Muscle of leg (tissue), 11 donors: ENCODE results near the gene ABHD17B. TPM values are rescaled to one million over a fixed set of nuclear protein-coding genes. Genes with fewer than 3 reads are reported as not detected.

Experiments
- DNase-seq: peaks from one replicate; pipeline ENCODE4 v3.0.0; 2013
- H3K27ac ChIP-seq: one replicate; pipeline ENCODE4 v1.5.1; 2013; ENCODE audit warnings: mild to moderate bottlenecking, low read length, control low read depth
- H3K27me3 ChIP-seq: one replicate; pipeline ENCODE4 v1.6.1; 2013; ENCODE audit warnings: low read length; ENCODE audit not compliant: control insufficient read depth, insufficient read depth
- H3K36me3 ChIP-seq: one replicate; pipeline ENCODE4 v1.6.1; 2013; ENCODE audit warnings: low read length; ENCODE audit not compliant: control insufficient read depth, insufficient read depth
- H3K4me1 ChIP-seq: one replicate; pipeline ENCODE4 v1.6.1; 2013; ENCODE audit warnings: low read length; ENCODE audit not compliant: control insufficient read depth, insufficient read depth
- H3K4me3 ChIP-seq: one replicate; pipeline ENCODE4 v1.5.1; 2013; ENCODE audit warnings: low read length, control low read depth
- H3K9me3 ChIP-seq: replicated peaks from 2 replicates; pipeline ENCODE4 v1.6.1; 2013; ENCODE audit warnings: low read depth, low read length; ENCODE audit not compliant: control insufficient read depth
- WGBS: methylation state at CpG from one replicate; pipeline ENCODE4 v1.1.5; 2013; ENCODE audit warnings: missing lambda C conversion rate; ENCODE audit not compliant: insufficient coverage; 5-methylcytosine and 5-hydroxymethylcytosine counted together
- polyA plus RNA-seq, 8 donors: library from polyadenylated mRNA; unstranded; fragments of 120-200 nt; gene quantifications; one replicate each; pipeline versions ENCODE4 v1.2.1 to v1.2.3, GENCODE V29; 2013; ENCODE audit warnings: inconsistent platforms in 1 of 8, low replicate concordance in 1 of 8; ENCODE audit not compliant: insufficient read length in 8 of 8, insufficient read depth in 1 of 8
- total RNA-seq: library from RNA; stranded (reverse); fragments of 120-200 nt; gene quantifications from one replicate; pipeline ENCODE4 v1.2.4, GENCODE V29; 2013

The ABHD17B gene
- total and polyA plus RNA-seq, 9 donors = 23.7 to 32.3 (median 26.4) TPM

DNA sequence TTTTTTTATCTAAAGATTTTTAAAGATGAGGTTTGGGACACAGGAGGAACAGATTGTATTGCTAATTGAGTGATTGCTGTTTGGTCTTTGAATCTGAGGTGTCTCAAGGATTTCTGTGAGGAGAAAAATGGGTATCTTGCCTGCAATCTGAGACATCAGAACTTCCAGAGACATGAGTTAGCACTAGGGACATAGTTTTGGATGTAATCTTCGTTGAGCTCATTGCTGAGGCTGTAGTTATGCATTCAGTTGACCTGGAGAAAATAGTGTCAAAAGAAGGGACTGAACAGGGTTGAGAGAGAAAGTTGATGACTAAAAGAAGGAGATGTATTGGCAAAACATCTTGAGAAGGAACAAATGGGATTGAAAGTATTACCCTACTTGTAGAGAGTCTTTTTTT, 25.1 kb upstream of the ABHD17B start:
- Histone ChIP-seq H3K4me1 (no peaks in the 10 kb centered on the region), H3K27ac (no peak overlapping the region), H3K4me3 (no peak overlapping the region), H3K36me3 (no peaks in the 10 kb centered on the region), H3K27me3 (no peaks in the 10 kb centered on the region), H3K9me3 (no peaks in the 10 kb centered on the region)
- WGBS = no CpG with 5 or more reads among the region's 1 CpG
- no peak for DNase-seq

GRCh38 chr9:71931166-71931565, 20.2 kb upstream of the ABHD17B start:
- Histone ChIP-seq H3K4me3 (no peak overlapping the region), H3K4me1 (no peaks in the 10 kb centered on the region), H3K27me3 (no peaks in the 10 kb centered on the region), H3K9me3 (no peaks in the 10 kb centered on the region), H3K36me3 (no peaks in the 10 kb centered on the region), H3K27ac (no peak overlapping the region)
- no peak for DNase-seq
- no CpG with 5 or more reads among the region's 2 CpGs for WGBS

- Histone ChIP-seq H3K4me1 (no peaks in the 10 kb centered on the region), H3K27ac (no peak overlapping the region), H3K4me3 (no peak overlapping the region), H3K36me3 (no peaks in the 10 kb centered on the region), H3K9me3 (no peaks in the 10 kb centered on the region), H3K27me3 (no peaks in the 10 kb centered on the region)
- WGBS = no CpG with 5 or more reads among the region's 2 CpGs
- DNase-seq = no peak
Measured at GRCh38 chr9:71929791-71930440, 18.9 kb upstream of the ABHD17B start.

DNA sequence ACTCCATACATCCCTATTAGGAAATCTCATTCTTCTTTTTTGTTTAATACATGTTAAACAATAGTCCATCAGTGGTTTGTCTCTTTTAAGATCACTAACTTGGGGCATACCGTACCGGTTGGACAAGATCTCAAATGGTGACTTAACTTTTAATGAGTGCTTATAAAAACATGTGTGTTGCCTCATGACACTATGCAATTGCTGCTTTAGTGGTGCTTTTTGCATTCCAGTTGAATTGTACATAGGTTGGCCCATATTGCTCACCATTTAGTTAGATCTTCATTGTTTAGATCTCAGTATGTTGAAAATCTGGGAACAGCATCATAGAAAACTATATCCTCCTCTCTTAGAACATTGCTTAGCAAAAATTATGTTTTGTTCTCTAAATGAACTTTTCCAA, 18.2 kb upstream of the ABHD17B start:
- Histone ChIP-seq H3K9me3 (no peaks in the 10 kb centered on the region), H3K27me3 (no peaks in the 10 kb centered on the region), H3K27ac (no peak overlapping the region), H3K4me3 (no peak overlapping the region), H3K36me3 (no peaks in the 10 kb centered on the region), H3K4me1 (no peaks in the 10 kb centered on the region)
- DNase-seq = no peak
- WGBS = no CpG with 5 or more reads among the region's 2 CpGs

DNA sequence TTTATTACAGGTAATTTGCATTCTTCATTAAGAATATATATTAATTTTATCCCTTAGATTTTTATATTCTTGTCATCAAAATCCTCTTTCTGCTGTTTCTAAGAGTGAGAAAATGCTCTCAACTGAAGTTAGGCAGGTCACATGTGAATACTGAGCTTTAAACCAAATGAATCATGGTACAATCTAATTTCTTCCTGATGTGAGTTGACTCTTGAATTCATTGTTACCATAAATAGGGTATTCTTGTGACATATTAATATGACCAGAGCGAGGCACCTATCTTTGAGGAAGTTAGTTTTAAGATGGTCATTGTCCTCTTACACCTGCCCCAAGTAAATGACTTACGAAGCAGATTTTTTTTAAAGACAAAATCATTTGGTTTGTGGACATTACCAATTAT, 17.8 kb upstream of the ABHD17B start:
- no peaks in the 10 kb centered on the region for H3K27me3 ChIP-seq
- WGBS = no CpG with 5 or more reads among the region's 2 CpGs
- H3K36me3 ChIP-seq = no peaks in the 10 kb centered on the region
- no peaks in the 10 kb centered on the region for H3K4me1 ChIP-seq
- no peak for DNase-seq
- H3K4me3 ChIP-seq = no peak overlapping the region
- H3K9me3 ChIP-seq = no peaks in the 10 kb centered on the region
- no peak overlapping the region for H3K27ac ChIP-seq

DNA sequence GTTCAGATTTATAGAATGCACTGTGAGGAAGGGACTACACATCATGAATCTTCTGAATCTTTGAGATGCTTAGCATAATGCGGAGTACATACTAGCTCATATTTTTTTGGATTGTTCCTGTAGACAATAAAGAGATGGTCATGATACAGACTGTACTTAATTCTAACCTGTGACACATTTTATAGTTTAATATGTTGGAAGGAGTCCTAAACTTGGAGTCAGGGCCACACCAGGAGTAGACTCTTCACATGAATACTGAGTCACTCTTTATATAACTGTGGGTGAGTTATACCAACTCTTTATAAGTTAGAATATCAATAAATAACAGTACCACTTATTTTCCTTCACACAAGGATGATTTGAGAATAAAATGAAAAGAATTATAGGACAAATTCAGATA, 17.4 kb upstream of the ABHD17B start:
- Histone ChIP-seq H3K27me3 (no peaks in the 10 kb centered on the region), H3K4me3 (no peak overlapping the region), H3K36me3 (no peaks in the 10 kb centered on the region), H3K4me1 (no peaks in the 10 kb centered on the region), H3K27ac (no peak overlapping the region), H3K9me3 (no peaks in the 10 kb centered on the region)
- DNase-seq = no peak
- no CpG with 5 or more reads among the region's 1 CpG for WGBS

- Histone ChIP-seq H3K27ac (no peak overlapping the region), H3K36me3 (peaks cover 3% of the 10 kb centered on the region), H3K9me3 (no peaks in the 10 kb centered on the region), H3K4me1 (no peaks in the 10 kb centered on the region), H3K4me3 (no peak overlapping the region), H3K27me3 (no peaks in the 10 kb centered on the region)
- DNase-seq = no peak
Measured at GRCh38 chr9:71925834-71926233, 14.8 kb upstream of the ABHD17B start.

DNA sequence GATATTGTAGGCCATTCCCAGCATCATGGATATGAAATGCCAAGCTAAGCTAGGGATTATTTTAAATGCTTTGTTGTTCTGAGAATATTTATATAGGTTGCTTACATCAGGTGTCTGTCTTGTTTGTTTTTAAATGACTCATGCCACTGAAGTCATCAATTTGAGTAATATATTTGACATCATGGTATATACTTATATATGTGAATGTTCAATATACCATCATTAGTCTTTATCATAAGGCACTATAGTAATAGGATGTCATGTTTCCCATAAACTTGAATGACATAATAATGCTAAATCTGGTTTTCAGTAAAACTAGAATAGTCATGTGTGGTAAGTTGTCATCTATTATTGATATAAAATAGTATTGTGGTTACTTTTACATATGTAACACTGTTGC, 13.6 kb upstream of the ABHD17B start:
- no peak for DNase-seq
- no peaks in the 10 kb centered on the region for H3K27me3 ChIP-seq
- H3K4me3 ChIP-seq = no peak overlapping the region
- H3K4me1 ChIP-seq = no peaks in the 10 kb centered on the region
- H3K9me3 ChIP-seq = no peaks in the 10 kb centered on the region
- no peak overlapping the region for H3K27ac ChIP-seq
- peaks cover 3% of the 10 kb centered on the region for H3K36me3 ChIP-seq

- H3K27me3 ChIP-seq = no peaks in the 10 kb centered on the region
- no peak overlapping the region for H3K4me3 ChIP-seq
- H3K36me3 ChIP-seq = peaks cover 3% of the 10 kb centered on the region
- no peak overlapping the region for H3K27ac ChIP-seq
- H3K9me3 ChIP-seq = no peaks in the 10 kb centered on the region
- H3K4me1 ChIP-seq = no peaks in the 10 kb centered on the region
- DNase-seq = no peak
Measured at GRCh38 chr9:71921190-71921814, 10.3 kb upstream of the ABHD17B start.

GRCh38 chr9:71920456-71921189, 9.6 kb upstream of the ABHD17B start:
- no CpG with 5 or more reads among the region's 1 CpG for WGBS
- no peaks in the 10 kb centered on the region for H3K4me1 ChIP-seq
- H3K27ac ChIP-seq = no peak overlapping the region
- peaks cover 3% of the 10 kb centered on the region for H3K36me3 ChIP-seq
- DNase-seq = no peak
- no peaks in the 10 kb centered on the region for H3K27me3 ChIP-seq
- no peak overlapping the region for H3K4me3 ChIP-seq
- H3K9me3 ChIP-seq = no peaks in the 10 kb centered on the region
